Stimulated activated memory B cell treated with anti-CD40 and anti-IgM and Interleukin-4, amounts not matched to agents 10 μg/mL and 1 μg/mL and 100 μg/mL, for 72 hours (primary cell): ENCODE data around the gene WDR64.

Experiments
- ATAC-seq: fragments of 150-1000 bp; cut with Tn5 transposase; 2 replicates; pipeline ENCODE4 v1.10.0; 2021
- H3K27ac Mint-ChIP-seq: one replicate; pipeline ENCODE4 v1.8.0; 2022; ENCODE audit warnings: mild to moderate bottlenecking, mixed read lengths
- H3K27me3 Mint-ChIP-seq: one replicate; pipeline ENCODE4 v1.8.0; 2022; ENCODE audit warnings: mixed read lengths
- H3K36me3 Mint-ChIP-seq: one replicate; pipeline ENCODE4 v1.8.0; 2022; ENCODE audit warnings: mixed read lengths
- H3K4me1 Mint-ChIP-seq: one replicate; pipeline ENCODE4 v1.8.0; 2022; ENCODE audit warnings: mixed read lengths
- H3K4me3 Mint-ChIP-seq: one replicate; pipeline ENCODE4 v1.8.0; 2022; ENCODE audit warnings: mild to moderate bottlenecking, moderate library complexity, mixed read lengths
- H3K9me3 Mint-ChIP-seq: one replicate; pipeline ENCODE4 v1.8.0; 2022; ENCODE audit warnings: mixed read lengths

The WDR64 gene

DNA sequence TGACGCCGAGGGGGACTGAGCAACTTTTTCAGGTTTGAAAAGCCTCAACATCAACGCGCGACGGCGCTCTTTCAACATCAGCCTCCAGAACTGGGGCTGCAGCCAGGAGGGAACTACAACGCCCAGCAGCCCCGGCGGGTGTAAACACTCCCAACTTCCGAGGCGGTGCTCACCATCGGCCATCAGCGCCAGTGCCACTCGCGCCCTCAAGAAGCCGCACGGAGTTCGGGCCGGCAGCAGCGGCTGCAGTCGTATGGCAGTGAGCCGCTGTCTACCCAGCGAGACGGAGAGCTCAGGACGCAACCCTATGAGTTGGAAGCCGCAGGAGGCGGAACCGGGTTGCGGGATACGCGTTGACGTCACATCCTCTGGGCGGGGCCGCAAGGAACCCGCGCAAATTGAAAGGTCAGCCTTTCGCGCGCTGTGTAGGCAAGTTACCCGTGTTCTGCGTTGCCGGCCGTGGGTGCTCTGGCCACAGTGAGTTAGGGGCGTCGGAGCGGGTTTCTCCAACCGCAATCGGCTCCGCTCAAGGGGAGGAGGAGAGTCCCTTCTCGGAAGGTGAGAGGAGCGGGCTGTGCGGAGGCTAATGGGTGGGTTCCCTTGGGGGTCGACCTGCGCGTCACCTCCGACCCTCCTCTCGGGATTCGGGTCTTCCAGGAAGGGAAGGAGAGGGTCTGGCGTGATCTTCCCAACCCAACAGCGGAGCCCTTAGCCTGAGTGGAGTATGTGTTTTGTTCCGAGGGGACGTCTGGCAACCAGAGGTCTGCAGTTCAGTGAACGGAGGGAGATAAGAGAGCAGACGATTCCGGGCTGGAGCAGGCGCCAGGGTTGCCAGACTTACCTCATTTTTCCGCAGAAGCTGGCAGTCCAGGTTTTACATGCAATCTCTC is 196.0 kb downstream of the WDR64 start, which contains the start of gene EXO1:
Gene EXO1 (plus strand): TSS at position 409 of the 890 bp plus-strand sequence. CDS start 2,222 bp downstream, outside the sequence.
- H3K27me3 Mint-ChIP-seq: no peaks in the 10 kb centered on the region
- H3K36me3 Mint-ChIP-seq: no peaks in the 10 kb centered on the region
- ATAC-seq: peak; percentile 98
- peak within 1 kb of the TSS; percentile 98 for H3K4me3 Mint-ChIP-seq
- H3K4me1 Mint-ChIP-seq: peaks cover 16% of the 10 kb centered on the region
- H3K9me3 Mint-ChIP-seq: no peaks in the 10 kb centered on the region
- H3K27ac Mint-ChIP-seq: peak within 1 kb of the TSS; percentile 99

DNA sequence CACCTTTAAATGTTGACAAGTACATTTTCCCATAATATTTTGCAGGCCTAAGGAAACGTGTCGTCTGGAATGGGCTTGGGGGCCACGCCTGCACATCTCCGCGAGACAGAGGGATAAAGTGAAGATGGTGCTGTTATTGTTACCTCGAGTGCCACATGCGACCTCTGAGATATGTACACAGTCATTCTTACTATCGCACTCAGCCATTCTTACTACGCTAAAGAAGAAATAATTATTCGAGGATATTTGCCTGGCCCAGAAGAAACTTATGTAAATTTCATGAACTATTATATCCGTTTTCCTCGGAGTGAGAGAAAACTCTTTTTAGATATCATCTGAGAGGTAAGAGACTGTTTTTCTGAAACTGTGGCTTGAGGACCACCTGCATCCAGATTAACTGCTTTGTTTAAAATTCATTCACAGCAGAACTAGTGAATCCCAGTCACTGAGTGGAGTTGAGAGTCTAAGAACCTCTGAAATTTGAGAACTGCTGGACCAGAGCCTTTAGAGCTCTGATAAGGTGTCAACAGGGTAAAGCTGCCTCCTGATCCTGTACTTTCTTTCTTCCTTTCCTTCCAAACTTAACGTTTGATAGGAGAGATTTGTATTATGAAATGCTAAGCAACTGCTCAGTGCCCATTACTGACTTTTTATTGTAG is 196.7 kb downstream of the WDR64 start:
- peak overlapping the region; percentile 98 for H3K4me3 Mint-ChIP-seq
- no peaks in the 10 kb centered on the region for H3K27me3 Mint-ChIP-seq
- H3K36me3 Mint-ChIP-seq: no peaks in the 10 kb centered on the region
- peak overlapping the region; percentile 99 for H3K27ac Mint-ChIP-seq
- peaks cover 16% of the 10 kb centered on the region for H3K4me1 Mint-ChIP-seq
- no peak for ATAC-seq
- no peaks in the 10 kb centered on the region for H3K9me3 Mint-ChIP-seq

DNA sequence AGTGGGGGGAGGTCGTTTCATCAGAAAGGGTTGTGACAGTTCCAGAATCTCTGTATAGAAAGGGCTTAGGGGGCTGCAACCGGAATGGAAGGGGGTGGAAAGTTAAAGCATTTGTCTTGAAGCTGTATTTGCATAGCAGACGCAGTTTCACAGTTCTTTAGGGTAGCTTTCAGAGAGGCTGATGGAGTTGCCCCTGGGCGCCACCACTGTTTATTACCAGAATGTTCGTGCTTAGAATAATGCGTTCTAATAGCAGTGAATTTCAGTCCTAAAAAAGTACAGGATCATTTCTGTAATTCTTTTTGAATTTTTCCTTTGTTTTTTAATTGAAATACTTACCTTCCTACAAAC is 197.2 kb downstream of the WDR64 start:
- H3K27ac Mint-ChIP-seq: no peak overlapping the region
- H3K9me3 Mint-ChIP-seq: no peaks in the 10 kb centered on the region
- no peak for ATAC-seq
- H3K36me3 Mint-ChIP-seq: peaks cover under 1% of the 10 kb centered on the region
- H3K4me3 Mint-ChIP-seq: peak overlapping the region; percentile 98
- peaks cover 16% of the 10 kb centered on the region for H3K4me1 Mint-ChIP-seq
- H3K27me3 Mint-ChIP-seq: no peaks in the 10 kb centered on the region
